ENCODE results near the gene FBXO48.

Gene FBXO48

DNA sequence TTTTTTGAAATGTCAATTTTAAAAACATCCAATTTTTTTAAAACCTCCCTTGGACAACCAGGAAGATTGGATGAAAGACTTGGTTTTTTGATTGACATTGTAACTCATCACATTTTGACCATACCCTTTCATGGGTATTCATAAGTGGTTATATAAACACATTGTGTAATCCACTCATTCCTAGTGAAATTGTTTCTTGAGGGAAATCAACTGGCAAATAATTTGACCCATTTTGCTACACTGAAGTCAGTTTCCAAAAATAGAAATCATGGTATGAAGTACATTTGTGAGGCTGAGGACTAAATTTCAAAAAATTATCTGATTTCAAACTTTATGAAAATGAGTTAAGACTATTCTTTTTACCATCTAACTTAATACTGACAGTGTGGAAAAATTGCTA, 31.5 kb downstream of the FBXO48 start:
- no peak overlapping the region for H3K4me3 ChIP-seq (ENCODE audit: low read depth, low read length)
- TF ChIP-seq GLI4 (tag by site-specific recombination; IDR thresholded peaks at IDR 0.05) (no peak), ZNF610 (tag by site-specific recombination; IDR thresholded peaks at IDR 0.05; ENCODE audit: borderline replicate concordance) (no peak)
- ChIA-PET POLR2A (no interaction called here), CTCF (interaction anchor here (1.2 kb wide), 1 partner anchor 52 kb away, joined by 3 read pairs; no protein-coding TSS in a partner anchor)
- no peaks in the 10 kb centered on the region for H3K9me3 ChIP-seq (ENCODE audit: control insufficient read depth, insufficient read depth, low read depth, low read length)
- H3K4me1 ChIP-seq (ENCODE audit: control insufficient read depth, insufficient read depth, low read length), result no peaks in the 10 kb centered on the region
- H3K36me3 ChIP-seq (ENCODE audit: control insufficient read depth in 2 of 2, insufficient read depth in 1 of 2, low read length in 2 of 2), result no peaks in the 10 kb centered on the region
- H3K27ac ChIP-seq (ENCODE audit: extremely low read depth, low read depth, low read length), result no peak overlapping the region

DNA sequence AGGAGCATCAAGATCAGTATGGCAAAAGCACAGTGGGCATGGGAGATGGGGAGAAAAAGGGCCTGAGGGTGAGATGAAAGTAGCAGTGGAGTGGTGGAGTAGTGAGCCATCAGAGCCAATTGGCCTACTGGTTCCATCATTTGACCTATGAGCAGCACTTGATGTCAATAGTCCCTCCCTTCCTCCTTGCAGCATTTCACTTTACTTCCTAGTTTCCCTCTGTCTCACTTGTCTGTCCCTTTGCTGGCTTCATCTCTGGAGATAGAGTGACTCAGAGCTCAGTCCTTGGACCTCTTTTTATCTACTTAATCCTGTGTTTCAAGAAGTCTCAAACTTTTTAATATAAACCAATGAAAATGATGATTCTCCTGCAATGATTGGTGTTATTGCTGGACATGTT, 32.1 kb downstream of the FBXO48 start:
- ChIA-PET POLR2A (no interaction called here), CTCF (interaction anchor here (1.1 kb wide), 1 partner anchor 20 kb away, joined by 3 read pairs; no protein-coding TSS in a partner anchor)
- no peaks in the 10 kb centered on the region for H3K4me1 ChIP-seq (ENCODE audit: control insufficient read depth, insufficient read depth, low read length)
- no peak overlapping the region for H3K4me3 ChIP-seq (ENCODE audit: low read depth, low read length)
- TF ChIP-seq GLIS2 (tag by site-specific recombination; IDR thresholded peaks at IDR 0.05) (no peak), ZNF670 (tag by site-specific recombination; IDR thresholded peaks at IDR 0.05; ENCODE audit: low read depth) (no peak), SP2 (tag by site-specific recombination; IDR thresholded peaks at IDR 0.05) (no peak), ZNF23 (tag by site-specific recombination; IDR thresholded peaks at IDR 0.05; ENCODE audit: borderline replicate concordance) (no peak)
- TF ChIP-seq, protein P1, sequence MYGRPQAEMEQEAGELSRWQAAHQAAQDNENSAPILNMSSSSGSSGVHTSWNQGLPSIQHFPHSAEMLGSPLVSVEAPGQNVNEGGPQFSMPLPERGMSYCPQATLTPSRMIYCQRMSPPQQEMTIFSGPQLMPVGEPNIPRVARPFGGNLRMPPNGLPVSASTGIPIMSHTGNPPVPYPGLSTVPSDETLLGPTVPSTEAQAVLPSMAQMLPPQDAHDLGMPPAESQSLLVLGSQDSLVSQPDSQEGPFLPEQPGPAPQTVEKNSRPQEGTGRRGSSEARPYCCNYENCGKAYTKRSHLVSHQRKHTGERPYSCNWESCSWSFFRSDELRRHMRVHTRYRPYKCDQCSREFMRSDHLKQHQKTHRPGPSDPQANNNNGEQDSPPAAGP (tag by site-specific recombination; IDR thresholded peaks at IDR 0.05), result no peak
- H3K36me3 ChIP-seq (ENCODE audit: control insufficient read depth in 2 of 2, insufficient read depth in 1 of 2, low read length in 2 of 2), result no peaks in the 10 kb centered on the region
- no peaks in the 10 kb centered on the region for H3K9me3 ChIP-seq (ENCODE audit: control insufficient read depth, insufficient read depth, low read depth, low read length)
- H3K27ac ChIP-seq (ENCODE audit: extremely low read depth, low read depth, low read length), result no peak overlapping the region

DNA sequence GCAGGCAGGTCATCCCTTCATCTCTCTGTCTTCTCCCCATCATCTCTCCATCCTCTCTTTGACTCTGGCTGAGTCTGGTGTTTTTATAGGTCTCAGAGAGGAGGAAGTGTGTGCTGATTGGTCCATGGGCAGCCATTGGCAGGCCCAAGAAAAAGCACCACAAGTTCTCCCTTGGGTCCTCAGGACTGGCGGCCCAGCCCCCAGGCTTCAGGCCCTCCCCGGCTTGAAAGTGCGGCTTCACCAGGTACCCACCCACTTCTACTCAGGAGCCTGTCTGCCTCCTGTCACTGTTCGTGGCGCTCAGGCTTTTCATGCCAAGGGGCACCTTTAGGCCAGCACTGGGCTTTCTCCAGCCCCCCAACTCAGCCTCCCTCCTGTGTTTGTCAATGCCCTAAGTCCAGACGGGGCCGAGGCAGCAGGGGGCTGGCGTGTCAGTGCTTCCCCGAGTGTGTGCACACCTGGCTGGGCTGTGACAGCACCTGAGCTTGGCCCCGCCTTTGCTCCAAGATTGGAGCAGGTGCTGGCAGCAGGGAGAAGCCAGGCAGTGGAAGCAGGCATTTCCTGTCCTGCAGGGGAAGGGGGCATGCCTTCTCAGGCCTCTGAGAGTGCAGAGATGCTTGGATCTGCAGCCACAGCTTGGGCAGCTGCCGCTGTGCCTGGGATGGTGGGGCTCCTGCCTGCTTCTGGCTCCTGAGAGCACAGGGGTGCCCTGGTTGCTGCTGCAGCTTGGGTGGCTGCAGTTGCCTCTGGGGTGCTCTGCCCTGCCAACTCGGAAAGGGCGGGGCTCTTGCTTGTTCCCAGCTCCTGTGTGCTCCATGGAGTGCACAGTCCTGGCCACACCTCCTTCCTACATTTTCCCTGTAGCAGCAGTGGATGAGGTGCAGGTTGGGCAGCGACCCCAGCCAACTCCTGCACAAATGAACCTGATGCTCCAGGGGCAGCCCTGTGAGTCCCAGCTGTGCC, 34.1 kb downstream of the FBXO48 start:
- no peaks in the 10 kb centered on the region for H3K4me1 ChIP-seq (ENCODE audit: control insufficient read depth, insufficient read depth, low read length)
- POLR2A ChIA-PET, result no interaction called here
- TF ChIP-seq ZBTB48 (tag by site-specific recombination; IDR thresholded peaks at IDR 0.05) (no peak), ZNF292 (tag by site-specific recombination; IDR thresholded peaks at IDR 0.05; ENCODE audit: borderline replicate concordance, low read depth) (no peak), ZNF600 (tag by site-specific recombination; IDR thresholded peaks at IDR 0.05) (no peak), SETDB1 (IDR thresholded peaks at IDR 0.05; ENCODE audit: insufficient read length, low read length) (no peak), ZNF776 (tag by site-specific recombination; IDR thresholded peaks at IDR 0.05; ENCODE audit: borderline replicate concordance) (no peak), ZNF837 (tag by site-specific recombination; IDR thresholded peaks at IDR 0.05) (no peak), ZNF843 (tag by site-specific recombination; IDR thresholded peaks at IDR 0.05) (no peak), ZNF830 (tag by site-specific recombination; IDR thresholded peaks at IDR 0.05; ENCODE audit: low read depth) (no peak), ZNF785 (tag by site-specific recombination; IDR thresholded peaks at IDR 0.05) (no peak), ZNF747 (tag by site-specific recombination; IDR thresholded peaks at IDR 0.05) (no peak), ZXDB (tag by site-specific recombination; IDR thresholded peaks at IDR 0.05) (no peak)
- H3K4me3 ChIP-seq (ENCODE audit: low read depth, low read length), result no peak overlapping the region
- CTCF ChIA-PET, result interaction anchor here (0.6 kb wide), 2 partner anchors 15 to 192 kb away, joined by 3 read pairs; no protein-coding TSS in a partner anchor
- no peak overlapping the region for H3K27ac ChIP-seq (ENCODE audit: extremely low read depth, low read depth, low read length)
- no peaks in the 10 kb centered on the region for H3K9me3 ChIP-seq (ENCODE audit: control insufficient read depth, insufficient read depth, low read depth, low read length)
- H3K36me3 ChIP-seq (ENCODE audit: control insufficient read depth in 2 of 2, insufficient read depth in 1 of 2, low read length in 2 of 2), result no peaks in the 10 kb centered on the region

Data from HEK293 (cell line).